AG10803 (cell line): ENCODE data around the gene IDE.

ENCODE experiments used
- DNase-seq: peaks from one replicate; pipeline ENCODE4 v3.0.0; 2010; ENCODE audit warnings: low read depth
- H3K4me3 ChIP-seq: 2 replicates; pipeline ENCODE4 v1.5.1; 2011; ENCODE audit warnings: mild to moderate bottlenecking, low read length, control low read depth
- CTCF ChIP-seq: conservative IDR thresholded peaks from 2 replicates; pipeline ENCODE4 v1.5.1; 2011; ENCODE audit warnings: mild to moderate bottlenecking, low read length, control low read depth, inconsistent platforms

IDE gene

GRCh38 chr10:92492748-92493240, 81.1 kb downstream of the IDE start:
- no peak for DNase-seq
- no peak overlapping the region for H3K4me3 ChIP-seq
- no peak for TF ChIP-seq CTCF

GRCh38 chr10:92490387-92490786, 83.5 kb downstream of the IDE start:
- no peak for DNase-seq
- H3K4me3 ChIP-seq = no peak overlapping the region

GRCh38 chr10:92486637-92487036, 87.3 kb downstream of the IDE start:
- no peak overlapping the region for H3K4me3 ChIP-seq
- DNase-seq = no peak

More at GRCh38 chr10:92490387-92490786, 83.5 kb downstream of the IDE start:
- TF ChIP-seq CTCF = no peak

GRCh38 chr10:92483539-92483938, 90.4 kb downstream of the IDE start:
- TF ChIP-seq CTCF = no peak
- H3K4me3 ChIP-seq = no peak overlapping the region
- no peak for DNase-seq

More at GRCh38 chr10:92486637-92487036, 87.3 kb downstream of the IDE start:
- no peak for TF ChIP-seq CTCF

GRCh38 chr10:92480413-92480812, 93.5 kb downstream of the IDE start:
- H3K4me3 ChIP-seq = no peak overlapping the region
- TF ChIP-seq CTCF = no peak
- DNase-seq = no peak

- no peak for TF ChIP-seq CTCF
- DNase-seq = peak; percentile 3
- H3K4me3 ChIP-seq = no peak overlapping the region
Measured at GRCh38 chr10:92479547-92479946, 94.3 kb downstream of the IDE start.

- H3K4me3 ChIP-seq = no peak overlapping the region
- no peak for DNase-seq
- no peak for TF ChIP-seq CTCF
Measured at GRCh38 chr10:92478536-92478935, 95.4 kb downstream of the IDE start.
